ENCODE data around the gene RILP.

Gene RILP

DNA sequence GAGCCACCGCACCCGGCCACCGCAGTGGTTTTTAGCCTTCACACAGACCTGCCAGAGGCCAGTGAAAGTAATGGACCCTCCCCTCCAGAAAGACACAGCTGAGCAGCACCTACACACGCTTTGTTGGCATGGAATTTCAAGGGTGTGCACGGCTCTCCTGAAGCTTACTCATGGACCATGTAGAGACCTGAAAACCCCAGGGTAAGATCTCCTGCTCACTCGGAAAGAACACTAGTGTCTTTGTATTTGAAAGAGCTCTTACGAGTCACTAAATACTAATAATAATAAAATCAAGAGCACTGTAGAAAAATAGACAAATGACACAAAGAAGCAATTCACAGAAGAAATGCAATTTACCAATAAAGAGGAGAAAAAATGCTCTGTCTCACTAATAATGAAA, 41.0 kb downstream of the RILP start:
- DNase-seq (ENCODE audit: low read depth): no peak
- TF ChIP-seq, protein P1, sequence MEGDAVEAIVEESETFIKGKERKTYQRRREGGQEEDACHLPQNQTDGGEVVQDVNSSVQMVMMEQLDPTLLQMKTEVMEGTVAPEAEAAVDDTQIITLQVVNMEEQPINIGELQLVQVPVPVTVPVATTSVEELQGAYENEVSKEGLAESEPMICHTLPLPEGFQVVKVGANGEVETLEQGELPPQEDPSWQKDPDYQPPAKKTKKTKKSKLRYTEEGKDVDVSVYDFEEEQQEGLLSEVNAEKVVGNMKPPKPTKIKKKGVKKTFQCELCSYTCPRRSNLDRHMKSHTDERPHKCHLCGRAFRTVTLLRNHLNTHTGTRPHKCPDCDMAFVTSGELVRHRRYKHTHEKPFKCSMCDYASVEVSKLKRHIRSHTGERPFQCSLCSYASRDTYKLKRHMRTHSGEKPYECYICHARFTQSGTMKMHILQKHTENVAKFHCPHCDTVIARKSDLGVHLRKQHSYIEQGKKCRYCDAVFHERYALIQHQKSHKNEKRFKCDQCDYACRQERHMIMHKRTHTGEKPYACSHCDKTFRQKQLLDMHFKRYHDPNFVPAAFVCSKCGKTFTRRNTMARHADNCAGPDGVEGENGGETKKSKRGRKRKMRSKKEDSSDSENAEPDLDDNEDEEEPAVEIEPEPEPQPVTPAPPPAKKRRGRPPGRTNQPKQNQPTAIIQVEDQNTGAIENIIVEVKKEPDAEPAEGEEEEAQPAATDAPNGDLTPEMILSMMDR (IDR thresholded peaks at IDR 0.05; ENCODE audit: low read length, missing control alignments): no peak
- H3K4me3 ChIP-seq (replicated peaks; ENCODE audit: low read depth, low read length): no peak overlapping the region

DNA sequence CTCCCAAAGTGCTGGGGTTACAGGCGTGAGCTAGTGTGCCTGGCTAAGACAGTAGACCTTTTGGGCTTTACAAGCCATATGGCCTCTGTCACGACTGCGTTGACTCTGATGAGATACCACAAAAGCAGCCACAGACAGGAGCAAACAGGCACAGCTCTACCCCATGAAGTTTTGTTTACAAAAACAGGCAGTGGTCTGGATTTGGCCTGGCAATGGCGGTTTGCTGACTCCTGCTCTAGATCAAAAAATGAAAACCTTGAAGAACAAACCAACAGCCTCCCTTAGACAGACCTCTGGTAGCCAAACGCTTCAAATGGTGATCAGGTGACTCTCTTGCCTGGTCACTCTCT, 41.7 kb downstream of the RILP start:
- TF ChIP-seq, protein P1 (IDR thresholded peaks at IDR 0.05; ENCODE audit: low read length, missing control alignments): no peak
- H3K4me3 ChIP-seq (replicated peaks; ENCODE audit: low read depth, low read length): no peak overlapping the region
- DNase-seq (ENCODE audit: low read depth): no peak

DNA sequence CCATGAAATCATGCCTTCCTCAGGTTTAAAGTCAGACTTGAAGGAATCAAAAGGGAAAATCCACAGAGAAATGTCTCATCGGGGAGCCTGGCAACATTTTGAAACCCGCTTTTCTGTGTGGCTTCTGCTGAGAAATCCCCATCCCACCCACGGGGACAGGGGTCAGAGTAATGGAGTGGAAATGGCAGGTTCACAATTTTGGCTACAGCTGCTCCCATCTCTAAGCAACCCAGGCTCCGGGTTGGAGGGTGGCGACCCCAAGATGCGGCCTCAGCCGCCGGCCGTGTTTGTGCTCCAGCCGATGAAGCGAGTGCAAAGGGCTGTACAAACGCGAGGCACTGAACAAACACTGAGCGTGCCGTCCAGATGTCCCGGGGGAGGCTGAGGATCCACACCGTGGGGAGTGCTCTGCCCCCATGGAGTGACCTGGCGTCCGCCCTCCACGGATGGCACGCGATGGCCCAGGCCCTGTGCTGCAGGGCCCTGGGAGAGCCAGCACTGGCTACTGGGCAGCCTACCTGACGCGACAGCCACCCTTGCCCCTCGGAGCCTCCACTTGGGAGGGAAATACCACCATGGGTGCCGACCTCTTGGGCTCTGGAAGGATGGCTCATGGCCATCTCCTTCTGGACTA, 43.2 kb downstream of the RILP start:
- no peak for DNase-seq (ENCODE audit: low read depth)
- no peak overlapping the region for H3K4me3 ChIP-seq (replicated peaks; ENCODE audit: low read depth, low read length)
- TF ChIP-seq, protein P1 (IDR thresholded peaks at IDR 0.05; ENCODE audit: low read length, missing control alignments): no peak

DNA sequence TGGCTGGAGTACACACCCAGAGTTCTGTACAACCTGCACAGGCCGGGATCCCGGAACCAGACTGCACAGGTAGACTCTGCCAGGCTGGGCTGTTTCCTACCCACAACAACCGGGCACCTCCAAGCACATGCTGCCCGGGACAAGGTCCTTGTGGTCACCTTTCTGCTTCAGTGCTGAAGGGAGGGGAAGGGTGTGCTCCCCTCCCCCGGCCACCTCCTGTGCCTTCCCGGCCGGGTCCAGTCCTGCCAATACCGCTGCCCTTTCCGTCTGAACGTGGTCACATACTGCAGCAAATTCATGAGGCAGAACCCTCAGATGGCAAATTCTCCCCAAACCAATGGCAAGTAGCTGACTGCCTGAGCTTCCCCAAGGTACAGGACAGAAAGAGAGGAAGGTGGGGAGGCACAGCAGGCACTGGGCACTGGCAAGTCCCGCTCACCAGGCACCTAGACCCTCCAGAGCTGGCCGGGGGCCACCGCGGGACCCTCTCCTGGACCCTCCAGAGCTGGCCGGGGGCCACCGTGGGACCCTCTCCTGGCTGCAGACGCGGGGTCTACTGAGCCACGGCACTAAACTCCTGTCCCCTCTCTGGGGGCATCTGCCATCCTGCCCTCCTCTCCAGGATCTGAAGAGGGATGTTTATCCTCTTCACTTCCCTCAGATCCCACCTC, 43.9 kb downstream of the RILP start:
- TF ChIP-seq, protein P1 (IDR thresholded peaks at IDR 0.05; ENCODE audit: low read length, missing control alignments): no peak
- no peak overlapping the region for H3K4me3 ChIP-seq (replicated peaks; ENCODE audit: low read depth, low read length)
- no peak for DNase-seq (ENCODE audit: low read depth)

DNA sequence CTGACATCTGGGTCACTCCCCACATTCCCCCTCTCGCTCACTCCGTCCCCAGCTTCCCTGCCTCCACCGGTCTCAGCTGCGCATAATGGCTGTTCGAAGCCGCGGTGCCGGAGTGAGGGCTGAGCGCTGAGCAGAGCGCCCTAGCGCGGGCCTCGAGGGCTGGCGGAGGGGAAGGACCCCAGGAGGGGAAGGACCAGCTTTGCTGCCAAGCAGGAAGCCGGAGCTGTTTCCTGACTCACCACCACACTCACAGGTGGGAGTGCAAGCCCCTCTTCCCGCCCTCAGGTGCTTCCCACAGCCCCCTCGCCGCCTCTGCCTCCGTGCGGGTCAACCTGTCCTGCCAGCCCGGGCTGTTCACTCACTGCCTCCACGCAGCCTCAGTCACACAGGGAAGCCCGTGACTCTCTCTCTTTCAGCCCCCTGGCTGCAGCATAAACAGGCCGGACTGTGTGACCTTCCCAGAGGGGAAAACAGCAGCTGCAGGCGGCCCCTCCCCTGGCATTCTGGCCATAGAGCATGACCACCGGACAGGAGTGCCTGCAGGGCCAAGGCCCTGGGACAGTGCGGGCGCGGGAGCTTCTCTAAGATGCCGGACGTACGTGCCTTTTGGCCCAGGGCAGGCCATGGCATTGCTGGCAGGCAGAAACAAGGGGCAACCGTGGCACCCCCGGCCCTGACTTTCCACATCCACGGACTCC, 44.7 kb downstream of the RILP start:
- TF ChIP-seq, protein P1 (IDR thresholded peaks at IDR 0.05; ENCODE audit: low read length, missing control alignments): no peak
- H3K4me3 ChIP-seq (replicated peaks; ENCODE audit: low read depth, low read length): no peak overlapping the region
- no peak for DNase-seq (ENCODE audit: low read depth)

DNA sequence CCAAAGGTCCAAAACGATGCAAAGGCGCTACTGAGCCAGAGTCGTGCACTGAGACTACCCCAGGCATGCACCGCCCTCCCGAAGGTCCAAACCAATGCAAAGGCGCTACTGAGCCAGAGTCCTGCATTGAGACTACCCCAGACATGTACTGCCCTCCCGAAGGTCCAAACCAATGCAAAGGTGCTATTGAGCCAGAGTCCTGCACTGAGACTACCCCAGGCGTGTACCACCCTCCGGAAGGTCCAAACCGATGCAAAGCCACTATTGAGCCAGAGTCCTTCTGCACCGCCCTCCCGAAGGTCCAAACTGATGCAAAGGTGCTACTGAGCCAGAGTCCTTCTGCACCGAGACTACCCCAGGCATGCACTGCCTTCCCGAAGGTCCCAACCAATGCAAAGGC, 48.1 kb downstream of the RILP start:
- H3K4me3 ChIP-seq (replicated peaks; ENCODE audit: low read depth, low read length): no peak overlapping the region
- TF ChIP-seq, protein P1 (IDR thresholded peaks at IDR 0.05; ENCODE audit: low read length, missing control alignments): no peak
- no peak for DNase-seq (ENCODE audit: low read depth)
